Keratinocyte (primary cell): ENCODE results near the gene BRCA2. TPM values are rescaled to one million over a fixed set of nuclear protein-coding genes. Genes with fewer than 3 reads are reported as not detected.

Source experiments
- DNase-seq: peaks from one replicate; pipeline ENCODE4 v3.0.0-alpha.2; 2011; ENCODE audit warnings: low read depth, missing footprints, low spot score
- FAIRE-seq: peaks from 2 replicates; lab custom pipeline; 2011; peaks lifted over from hg19 to GRCh38; lab: Jason Lieb, UNC
- H2AFZ ChIP-seq: 2 replicates; pipeline ENCODE4 v1.6.0; 2012; ENCODE audit warnings: low read length, control low read depth, inconsistent platforms; ENCODE audit not compliant: control insufficient read depth
- H3K27ac ChIP-seq: 2 replicates; pipeline ENCODE4 v1.5.1; 2011; ENCODE audit warnings: low read length; ENCODE audit not compliant: control insufficient read depth, insufficient read depth
- H3K27me3 ChIP-seq: 3 replicates; pipeline ENCODE4 v1.6.0; 2011; ENCODE audit warnings: low read length; ENCODE audit not compliant: control insufficient read depth, insufficient read depth; ENCODE audit errors: extremely low read depth
- H3K36me3 ChIP-seq, 2 experiments: 2 replicates in 1 of 2; 3 replicates in 1 of 2; pipeline ENCODE4 v1.5.1; 2011; ENCODE audit warnings: low read length in 2 of 2, mild to moderate bottlenecking in 1 of 2; ENCODE audit not compliant: control insufficient read depth in 2 of 2, insufficient read depth in 2 of 2; ENCODE audit errors: extremely low read depth in 1 of 2
- H3K4me1 ChIP-seq: 3 replicates; pipeline ENCODE4 v1.5.1; 2011; ENCODE audit warnings: low read length; ENCODE audit not compliant: control insufficient read depth, insufficient read depth; ENCODE audit errors: extremely low read depth
- H3K4me2 ChIP-seq: 3 replicates; pipeline ENCODE4 v1.6.0; 2011; ENCODE audit warnings: low read depth, low read length; ENCODE audit not compliant: control insufficient read depth, insufficient read depth; ENCODE audit errors: extremely low read depth
- H3K4me3 ChIP-seq, 3 experiments: fragments of 200-600 bp in 1 of 3; sonication (generic) in 1 of 3; 2 replicates in 2 of 3; 3 replicates in 1 of 3; pipeline ENCODE4 v1.5.1; 2011 to 2016; ENCODE audit warnings: low read length in 3 of 3, mild to moderate bottlenecking in 3 of 3, control low read depth in 2 of 3, inconsistent platforms in 1 of 3, low read depth in 1 of 3, mixed read lengths in 1 of 3, mixed run types in 1 of 3, moderate library complexity in 1 of 3; ENCODE audit not compliant: control insufficient read depth in 2 of 3, insufficient read depth in 2 of 3; ENCODE audit errors: extremely low read depth in 1 of 3
- H3K79me2 ChIP-seq: 2 replicates; pipeline ENCODE4 v1.6.0; 2012; ENCODE audit warnings: low read length; ENCODE audit not compliant: control insufficient read depth, insufficient read depth
- H3K9ac ChIP-seq: 3 replicates; pipeline ENCODE4 v1.6.0; 2011; ENCODE audit warnings: low read length; ENCODE audit not compliant: control insufficient read depth, insufficient read depth; ENCODE audit errors: extremely low read depth
- H3K9me1 ChIP-seq: 3 replicates; pipeline ENCODE4 v1.6.0; 2011; ENCODE audit warnings: low read length; ENCODE audit not compliant: control insufficient read depth, insufficient read depth; ENCODE audit errors: extremely low read depth
- H3K9me3 ChIP-seq: 2 replicates; pipeline ENCODE4 v1.5.1; 2012; ENCODE audit warnings: low read depth, low read length; ENCODE audit not compliant: control insufficient read depth
- H4K20me1 ChIP-seq: 3 replicates; pipeline ENCODE4 v1.6.0; 2011; ENCODE audit warnings: low read length; ENCODE audit not compliant: control insufficient read depth, insufficient read depth; ENCODE audit errors: extremely low read depth
- CTCF ChIP-seq, 3 experiments: IDR thresholded peaks in 1 of 3; conservative IDR thresholded peaks in 1 of 3; optimal IDR thresholded peaks in 1 of 3; 2 replicates in 2 of 3; 3 replicates in 1 of 3; pipeline versions ENCODE3 to v1.5.1; 2011; ENCODE audit warnings: low read length in 3 of 3, mild to moderate bottlenecking in 3 of 3, moderate library complexity in 2 of 3, control low read depth in 1 of 3, inconsistent platforms in 1 of 3; ENCODE audit not compliant: insufficient read depth in 2 of 3; ENCODE audit errors: extremely low read depth in 1 of 3
- EZH2 ChIP-seq: IDR thresholded peaks from one replicate; pipeline ENCODE4 v1.6.1; 2012; ENCODE audit warnings: inconsistent platforms, mild to moderate bottlenecking, low read length, moderate library complexity
- dilution Hi-C: fragments of 300-500 bp; cut with MboI; formaldehyde crosslinking; loops from one replicate; pipeline ENCODE4 v1.7.0; 2020; ENCODE audit warnings: low sequenced_read_pairs; ENCODE audit not compliant: extremely low pct_ligation_motif_present
- polyA plus RNA-seq, 5 experiments: library from polyadenylated mRNA; depleted of rRNA in 3 of 5; stranded (reverse) in 3 of 5; stranded (forward) in 1 of 5; unstranded in 1 of 5; fragments of >200 nt; gene quantifications; 1 replicate in 1 of 5; 2 replicates in 3 of 5; 3 replicates in 1 of 5; pipeline versions ENCODE4 v1.2.1 to v1.2.3, GENCODE V29; 2011 to 2012; ENCODE audit warnings: missing spikeins in 2 of 5, low read depth in 1 of 5, low replicate concordance in 1 of 5

BRCA2 gene
- polyA plus RNA-seq, 1 donor (not counting 4 experiments of a cell fraction or from before 2014, with no cell fraction given): 2.4 TPM

- DNase-seq (no peak), FAIRE-seq (no peak)
- Histone ChIP-seq H3K9ac (peak within 1 kb of the TSS; percentile 56), H3K4me3 (peak within 1 kb of the TSS; percentile 29 to 63 (median 56)), H4K20me1 (no peaks in the 10 kb centered on the region), H3K9me1 (no peaks in the 10 kb centered on the region), H3K27me3 (no peaks in the 10 kb centered on the region), H3K4me2 (peak within 1 kb of the TSS; percentile 76), H3K9me3 (no peaks in the 10 kb centered on the region), H3K4me1 (peaks cover 25% of the 10 kb centered on the region), H3K79me2 (no peaks in the 10 kb centered on the region), H3K27ac (no peak within 1 kb of the TSS), H2AFZ (peak within 1 kb of the TSS; percentile 80), H3K36me3 (peaks cover 3 to 10% of the 10 kb centered on the region in 2 experiments)
- TF ChIP-seq CTCF (optimal IDR thresholded peaks at IDR 0.05 in 1 of 3, IDR thresholded peaks at IDR 0.05 in 1 of 3, conservative IDR thresholded peaks at IDR 0.05 in 1 of 3; ENCODE audit: extremely low read depth in 1 of 3, insufficient read depth in 2 of 3, low read length in 3 of 3) (no peak), EZH2 (no peak)
- dilution Hi-C loops: no loop called here
Measured at GRCh38 chr13:32427852-32428580, 112.7 kb downstream of the BRCA2 start, which contains the start of gene N4BP2L1. Gene N4BP2L1, minus strand, starts transcription at chr13:32428130. Its CDS starts 48 bp downstream, at chr13:32428082.

GRCh38 chr13:32428581-32429432 is 113.5 kb downstream of the BRCA2 start:
- TF ChIP-seq EZH2 (no peak), CTCF (optimal IDR thresholded peaks at IDR 0.05 in 1 of 3, IDR thresholded peaks at IDR 0.05 in 1 of 3, conservative IDR thresholded peaks at IDR 0.05 in 1 of 3; ENCODE audit: extremely low read depth in 1 of 3, insufficient read depth in 2 of 3, low read length in 3 of 3) (no peak)
- Histone ChIP-seq H3K9me1 (no peaks in the 10 kb centered on the region), H3K27ac (no peak overlapping the region), H3K4me1 (peaks cover 25% of the 10 kb centered on the region), H3K9me3 (no peaks in the 10 kb centered on the region), H3K9ac (no peak overlapping the region), H3K36me3 (peaks cover 3 to 10% of the 10 kb centered on the region in 2 experiments), H3K79me2 (no peaks in the 10 kb centered on the region), H2AFZ (peak overlapping the region; percentile 10), H3K27me3 (no peaks in the 10 kb centered on the region), H3K4me3 (peak overlapping the region in 1 of 3 experiments; percentile 56), H3K4me2 (peak overlapping the region; percentile 76), H4K20me1 (no peaks in the 10 kb centered on the region)
- dilution Hi-C loops: no loop called here
- DNase-seq (no peak), FAIRE-seq (no peak)
